Measurements from ENCODE around the gene MYO6.

The MYO6 gene

GRCh38 chr6:75968143-75968542 is 219.1 kb downstream of the MYO6 start:
- DNase-seq: no peak

Data from left hindlimb (tissue), 1 donor.